ENCODE measurements around the gene MPC1.
A peak's percentile ranks its signal among the peaks of the same experiment; 100 is the strongest.

Gene MPC1

GRCh38 chr6:166342349-166343149 lies 40.2 kb downstream of the MPC1 start, which contains the start of gene SFT2D1:
SFT2D1 (minus strand) TSS chr6:166342545; CDS start chr6:166342481, 64 bp downstream.
- DNase-seq = peak; percentile 84

GRCh38 chr6:166341977-166342348 lies 40.8 kb downstream of the MPC1 start:
- DNase-seq = peak; percentile 50

DNA sequence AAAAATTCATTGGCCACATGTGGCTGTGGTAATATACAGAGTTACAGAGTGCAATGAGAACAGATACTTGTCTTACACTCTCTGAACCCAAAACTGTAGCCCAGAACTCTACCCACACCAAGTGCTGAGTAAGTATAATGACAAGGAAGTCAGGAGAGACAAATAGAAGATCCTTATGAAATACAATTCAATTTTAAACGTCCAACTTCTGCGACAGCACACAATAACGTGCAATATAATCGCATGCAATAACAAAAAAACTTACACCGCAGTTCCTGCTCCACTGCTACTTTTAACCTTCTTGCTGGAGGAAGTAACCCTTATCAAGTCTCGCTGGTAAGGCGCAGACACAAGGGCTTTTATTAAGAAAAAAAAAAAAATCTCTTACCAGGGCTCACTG lies 41.3 kb downstream of the MPC1 start:
- no peak for DNase-seq

DNA sequence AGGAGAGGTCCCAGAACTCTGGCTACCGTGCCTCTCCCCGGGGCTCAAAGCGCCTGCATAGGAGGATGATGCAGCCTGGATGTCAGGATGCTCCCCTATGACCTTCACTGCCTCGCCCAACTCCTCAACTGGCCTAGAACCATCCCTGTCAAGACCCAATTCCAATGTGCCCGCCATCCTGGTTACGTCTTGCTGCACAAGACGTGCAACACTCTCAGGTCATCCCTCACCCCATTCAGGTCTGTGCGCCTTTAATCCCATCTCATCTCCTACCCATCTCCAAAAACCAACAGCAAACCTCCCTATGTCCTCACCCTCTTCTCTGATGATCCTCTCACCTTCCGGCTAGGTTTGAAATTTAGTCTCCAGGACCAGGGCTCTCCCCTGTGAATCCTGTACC lies 43.9 kb downstream of the MPC1 start:
- no peak for DNase-seq

DNA sequence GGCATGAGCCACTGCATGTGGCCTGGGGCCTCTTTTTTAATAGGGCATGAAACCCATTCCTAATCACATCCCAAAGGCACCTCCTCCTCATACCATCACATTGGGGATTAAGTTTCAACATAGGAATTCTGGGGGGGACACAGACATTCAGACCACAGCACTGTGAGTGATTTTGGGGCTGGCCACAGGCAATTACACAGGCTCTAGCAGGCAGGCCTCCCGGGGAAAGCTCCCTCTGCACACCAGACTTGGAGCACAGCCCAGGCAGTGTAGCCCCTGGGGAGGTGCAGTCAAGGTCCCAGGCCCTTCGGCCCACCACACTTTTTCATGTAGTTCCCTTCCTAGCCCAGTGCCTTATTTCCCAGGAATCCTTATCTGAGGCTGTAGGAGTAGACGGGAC lies 45.9 kb downstream of the MPC1 start:
- no peak for DNase-seq

GRCh38 chr6:166335378-166336302 lies 47.1 kb downstream of the MPC1 start:
- DNase-seq = no peak

GRCh38 chr6:166334878-166335277 lies 47.9 kb downstream of the MPC1 start:
- DNase-seq = no peak

DNA sequence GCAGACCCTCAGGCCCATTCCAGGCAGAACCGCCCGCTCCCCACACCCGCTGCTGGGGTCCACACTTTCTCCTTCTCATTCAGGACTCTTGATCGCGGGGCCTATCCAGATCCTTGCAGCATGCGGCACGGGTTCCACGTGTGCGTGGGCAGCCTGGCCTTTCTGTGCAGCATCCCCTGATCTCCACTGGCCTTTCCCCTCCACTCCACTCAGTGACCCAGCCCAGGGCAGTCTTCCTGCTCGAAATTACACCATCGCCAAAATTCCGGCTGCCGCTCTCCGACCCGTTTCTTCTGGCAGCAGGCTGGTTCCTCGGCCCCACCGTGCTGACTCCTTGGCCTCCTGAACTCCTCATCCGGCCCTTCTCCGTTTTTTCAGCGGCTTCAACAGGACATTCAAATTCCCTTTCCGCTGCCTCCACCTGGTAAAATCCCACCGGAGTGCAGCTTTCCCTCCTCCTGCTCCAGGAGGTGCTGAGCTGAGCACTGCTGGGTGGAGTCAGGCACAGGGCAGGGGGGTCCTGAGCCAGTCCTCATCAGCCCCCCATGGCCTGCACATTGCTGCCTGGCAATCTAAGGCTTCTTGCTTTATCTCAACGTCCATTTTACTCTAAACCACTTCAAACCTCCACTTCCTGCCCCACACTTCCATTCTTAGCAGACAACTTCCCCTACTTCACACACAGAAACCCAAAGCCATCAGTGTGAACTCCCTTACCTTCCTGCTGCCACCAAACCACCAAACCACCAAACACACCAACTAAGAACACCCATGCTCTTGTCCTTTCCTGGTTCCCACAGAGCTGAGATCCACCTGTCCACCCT lies 49.4 kb downstream of the MPC1 start:
- DNase-seq = no peak

GRCh38 chr6:166331503-166332415 lies 51.0 kb downstream of the MPC1 start:
- no peak for DNase-seq

DNA sequence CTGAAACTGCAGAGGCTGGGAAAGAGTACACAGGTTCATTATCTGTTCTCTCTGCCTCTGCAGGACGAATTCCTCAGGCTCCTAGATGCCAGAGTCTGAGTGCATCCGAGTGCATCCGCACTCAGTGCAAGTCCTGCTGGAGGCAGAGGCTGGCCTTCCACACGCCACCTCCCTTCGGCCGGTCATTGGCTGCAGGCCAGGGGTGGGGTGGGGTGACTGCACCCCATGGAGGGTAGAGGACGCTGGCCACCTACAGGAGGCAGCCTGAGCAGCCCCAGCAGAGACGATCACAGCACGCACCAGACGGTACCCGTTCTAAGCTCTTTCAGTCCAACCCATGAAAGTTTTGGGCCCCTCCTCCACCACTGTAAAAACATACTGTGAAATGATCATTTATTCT lies 52.1 kb downstream of the MPC1 start:
- no peak for DNase-seq

DNA sequence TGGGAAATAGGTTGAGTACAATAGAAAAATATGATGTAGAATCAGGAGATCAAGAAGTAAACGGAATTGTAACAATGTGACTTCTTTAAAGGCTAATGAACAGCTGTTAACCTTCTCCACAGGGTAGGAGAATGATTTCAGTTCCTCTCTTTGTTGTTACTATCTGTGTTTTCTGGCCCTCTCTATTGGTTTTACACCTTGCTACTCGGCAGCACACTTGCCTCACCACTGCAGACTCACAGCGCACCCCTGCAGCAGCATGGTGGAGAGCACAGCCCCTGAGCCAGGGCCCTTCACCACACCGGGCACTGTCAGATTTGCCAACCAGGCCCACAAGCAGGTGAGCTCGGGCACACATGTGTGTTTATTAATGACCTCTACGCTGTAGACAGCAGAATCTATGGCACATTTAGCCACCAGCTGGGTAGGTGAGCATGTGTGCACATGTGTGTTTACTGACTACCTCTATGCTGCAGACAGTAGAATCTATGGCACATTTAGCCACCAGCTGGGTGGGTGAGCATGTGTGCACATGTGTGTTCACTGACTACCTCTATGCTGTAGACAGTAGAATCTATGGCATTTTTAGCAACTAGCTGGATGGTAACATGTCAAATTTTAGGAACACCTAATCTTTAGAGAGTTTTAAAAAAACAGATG lies 57.2 kb downstream of the MPC1 start:
- no peak for DNase-seq

GRCh38 chr6:166323395-166323794 lies 59.3 kb downstream of the MPC1 start:
- no peak for DNase-seq

- peak; percentile 79 for DNase-seq
Measured at GRCh38 chr6:166318649-166319600, 63.8 kb downstream of the MPC1 start.

- DNase-seq = peak; percentile 85
Measured at GRCh38 chr6:166318227-166318626, 64.5 kb downstream of the MPC1 start.

GRCh38 chr6:166317261-166318212 lies 65.2 kb downstream of the MPC1 start:
- no peak for DNase-seq

DNA sequence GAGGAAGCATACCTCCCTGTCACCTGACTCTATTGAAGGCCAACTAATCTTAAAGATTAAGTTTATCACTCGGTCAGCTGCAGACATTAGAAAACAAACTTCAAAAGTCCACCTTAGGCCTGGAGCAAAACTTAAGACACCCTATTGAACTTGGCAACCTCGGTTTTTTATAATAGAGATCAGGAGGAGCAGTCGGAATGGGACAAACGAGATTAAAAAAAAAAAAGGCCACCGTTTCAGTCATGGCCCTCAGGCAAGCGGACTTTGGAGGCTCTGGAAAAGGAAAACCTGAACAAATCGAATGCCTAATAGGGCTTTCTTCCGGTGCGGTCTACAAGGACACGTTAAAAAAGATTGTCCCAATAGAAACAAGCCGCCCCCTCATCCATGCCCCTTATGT lies 67.3 kb downstream of the MPC1 start:
- DNase-seq = no peak

Measured in DMS53 (cell line).